Right atrium auricular region (tissue), 2 donors: ENCODE measurements around the gene ADSS1. TPM values are rescaled to one million over a fixed set of nuclear protein-coding genes. Genes with fewer than 3 reads are reported as not detected.

ENCODE experiments used
- DNase-seq: peaks from one replicate; pipeline ENCODE4 v3.0.0-alpha.2; 2019; ENCODE audit warnings: low spot score
- H3K27ac ChIP-seq, 2 donors: fragments of 200-600 bp; sonication (generic); 1 replicate in 1 of 2; 2 replicates in 1 of 2; pipeline ENCODE4 v1.5.1; 2016 to 2019
- H3K27me3 ChIP-seq, 2 donors: fragments of 200-600 bp; sonication (generic); one replicate each; pipeline versions ENCODE4 v1.5.1 to v1.6.0; 2017 to 2019
- H3K36me3 ChIP-seq: fragments of 200-600 bp; sonication (generic); one replicate; pipeline ENCODE4 v1.5.1; 2016
- H3K4me1 ChIP-seq, 2 donors: fragments of 200-600 bp; sonication (generic); one replicate each; pipeline versions ENCODE4 v1.5.1 to v1.6.0; 2017 to 2019
- H3K4me3 ChIP-seq, 2 donors: fragments of 200-600 bp; sonication (generic); 1 replicate in 1 of 2; 2 replicates in 1 of 2; pipeline ENCODE4 v1.5.1; 2017 to 2019; ENCODE audit warnings: mild to moderate bottlenecking in 1 of 2, moderate library complexity in 1 of 2
- H3K9me3 ChIP-seq, 2 donors: fragments of 200-600 bp; sonication (generic); one replicate each; pipeline ENCODE4 v1.5.1; 2019
- total RNA-seq, 2 donors: library from RNA; depleted of rRNA; stranded (reverse); fragments of >200 nt; gene quantifications; one replicate each; pipeline ENCODE4 v1.1.0, GENCODE V29; 2016
- TF ChIP-seq, protein P1 (sequence below), 2 donors: fragments of 200-600 bp; sonication (generic); IDR thresholded peaks; one replicate each; pipeline ENCODE4 v1.5.1; 2019; ENCODE audit warnings: antibody characterized with exemption in 2 of 2

The ADSS1 gene
- total RNA-seq, 2 donors from 2014 or later, result 113 to 158 TPM

DNA sequence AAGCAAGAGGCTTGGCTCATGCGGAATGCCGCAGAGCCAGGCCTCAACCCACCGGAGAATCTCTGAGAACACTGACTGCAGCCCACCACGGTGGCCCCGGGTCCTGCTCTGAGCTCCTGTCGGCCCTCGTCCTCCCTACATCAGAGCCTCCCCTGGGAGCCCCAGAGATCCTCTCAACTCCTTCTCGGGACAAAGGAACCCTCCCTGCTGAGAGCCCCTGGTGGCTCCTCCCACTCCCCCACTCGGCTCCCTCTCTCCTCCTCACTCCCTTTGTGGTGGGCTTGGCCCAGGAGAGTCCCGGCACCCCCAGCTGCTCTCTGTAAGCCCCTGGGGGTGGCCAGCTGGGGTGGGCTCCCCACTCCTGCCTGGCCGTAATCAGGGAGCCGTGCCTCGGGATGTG lies 45.7 kb upstream of the ADSS1 start:
- Histone ChIP-seq H3K4me3 (peak overlapping the region; percentile 49 to 57), H3K36me3 (no peaks in the 10 kb centered on the region), H3K27me3 (no peaks in the 10 kb centered on the region), H3K4me1 (peaks cover 0 to 65% of the 10 kb centered on the region in 2 donors), H3K27ac (peak overlapping the region; percentile 79 to 84), H3K9me3 (no peaks in the 10 kb centered on the region)
- DNase-seq, result no peak
- TF ChIP-seq, protein P1, sequence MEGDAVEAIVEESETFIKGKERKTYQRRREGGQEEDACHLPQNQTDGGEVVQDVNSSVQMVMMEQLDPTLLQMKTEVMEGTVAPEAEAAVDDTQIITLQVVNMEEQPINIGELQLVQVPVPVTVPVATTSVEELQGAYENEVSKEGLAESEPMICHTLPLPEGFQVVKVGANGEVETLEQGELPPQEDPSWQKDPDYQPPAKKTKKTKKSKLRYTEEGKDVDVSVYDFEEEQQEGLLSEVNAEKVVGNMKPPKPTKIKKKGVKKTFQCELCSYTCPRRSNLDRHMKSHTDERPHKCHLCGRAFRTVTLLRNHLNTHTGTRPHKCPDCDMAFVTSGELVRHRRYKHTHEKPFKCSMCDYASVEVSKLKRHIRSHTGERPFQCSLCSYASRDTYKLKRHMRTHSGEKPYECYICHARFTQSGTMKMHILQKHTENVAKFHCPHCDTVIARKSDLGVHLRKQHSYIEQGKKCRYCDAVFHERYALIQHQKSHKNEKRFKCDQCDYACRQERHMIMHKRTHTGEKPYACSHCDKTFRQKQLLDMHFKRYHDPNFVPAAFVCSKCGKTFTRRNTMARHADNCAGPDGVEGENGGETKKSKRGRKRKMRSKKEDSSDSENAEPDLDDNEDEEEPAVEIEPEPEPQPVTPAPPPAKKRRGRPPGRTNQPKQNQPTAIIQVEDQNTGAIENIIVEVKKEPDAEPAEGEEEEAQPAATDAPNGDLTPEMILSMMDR (IDR thresholded peaks at IDR 0.05), result no peak

DNA sequence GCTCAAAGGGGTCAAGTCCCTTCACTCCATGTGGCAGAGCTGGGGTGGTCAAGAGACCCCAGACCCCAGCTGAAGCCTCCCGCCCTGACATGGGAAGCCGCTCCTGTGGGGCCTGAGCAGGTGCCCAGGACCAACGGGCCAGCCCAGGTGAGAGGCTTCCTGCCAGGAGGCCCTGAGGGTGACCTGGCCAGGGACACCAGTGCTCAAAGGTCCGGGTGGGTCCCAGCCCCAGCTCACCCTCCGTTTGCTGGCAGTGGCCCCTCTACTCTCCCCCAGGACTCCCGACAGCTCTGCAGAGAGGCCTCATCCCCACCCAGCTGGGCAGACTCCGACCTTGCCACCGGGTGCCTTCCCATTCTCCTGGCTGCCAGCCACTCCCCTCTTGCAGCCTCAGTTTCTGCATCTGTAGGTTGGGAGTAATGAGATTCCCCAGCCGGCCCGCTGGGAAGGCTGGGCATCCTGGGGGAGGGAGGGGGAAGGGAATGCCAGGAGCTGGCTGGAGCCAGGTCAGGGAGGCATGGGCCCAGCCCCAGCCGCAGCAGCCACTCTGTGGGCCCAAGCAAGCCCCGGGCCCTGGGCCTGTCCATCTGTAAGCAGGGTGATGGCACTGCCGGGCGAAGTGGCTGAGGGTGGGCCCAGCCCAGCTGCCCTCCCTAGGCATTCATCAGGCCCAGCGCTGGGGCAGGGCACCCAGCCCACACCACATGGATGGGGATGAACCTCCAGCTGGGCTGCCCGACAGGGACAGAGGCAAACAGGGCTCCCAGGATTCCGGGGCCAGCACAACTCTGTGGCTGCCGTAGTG lies 44.9 kb upstream of the ADSS1 start:
- H3K4me3 ChIP-seq, result no peak overlapping the region
- no peaks in the 10 kb centered on the region for H3K36me3 ChIP-seq
- peak overlapping the region; percentile 79 to 84 for H3K27ac ChIP-seq
- no peaks in the 10 kb centered on the region for H3K9me3 ChIP-seq
- DNase-seq, result no peak
- H3K4me1 ChIP-seq, result peaks cover 0 to 65% of the 10 kb centered on the region in 2 donors
- TF ChIP-seq, protein P1 (IDR thresholded peaks at IDR 0.05), result no peak
- H3K27me3 ChIP-seq, result no peaks in the 10 kb centered on the region

DNA sequence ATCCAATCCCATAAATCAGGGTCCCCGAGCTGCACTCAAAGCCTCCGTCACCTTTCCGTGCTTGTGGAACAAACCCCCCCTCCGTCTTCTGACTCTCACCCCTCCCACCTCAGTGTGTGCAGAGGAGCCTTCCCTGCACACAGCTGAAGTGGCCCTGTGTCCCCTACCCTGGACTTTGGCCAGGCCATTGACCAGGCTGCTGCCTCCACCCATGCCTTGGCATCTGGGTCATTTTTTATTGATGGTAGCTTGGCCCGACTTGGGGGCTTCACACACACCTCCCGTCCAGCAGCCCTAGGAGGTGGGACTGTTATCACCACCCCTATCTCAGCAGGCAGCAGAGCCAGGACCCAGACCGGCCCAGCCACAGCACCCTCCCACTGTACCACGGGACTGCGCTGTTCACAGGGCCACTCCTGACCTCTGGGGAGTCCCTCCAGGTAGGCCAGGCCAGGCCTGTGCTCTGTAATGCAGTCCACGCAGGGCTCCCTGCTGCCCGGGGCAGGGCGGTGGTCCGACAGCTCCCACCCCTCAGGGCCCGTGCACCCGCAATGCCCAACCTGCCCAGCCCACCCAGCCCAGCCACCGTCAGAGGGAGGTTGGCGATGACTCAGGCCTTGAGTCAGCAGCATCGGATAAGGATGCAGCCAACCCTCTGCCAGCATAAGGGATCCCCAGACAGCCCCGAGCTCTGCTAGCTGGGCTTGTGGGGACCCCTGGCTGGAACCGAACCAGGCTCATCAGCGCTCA lies 43.8 kb upstream of the ADSS1 start:
- Histone ChIP-seq H3K36me3 (no peaks in the 10 kb centered on the region), H3K9me3 (no peaks in the 10 kb centered on the region), H3K27me3 (no peaks in the 10 kb centered on the region), H3K4me3 (no peak overlapping the region), H3K27ac (peak overlapping the region; percentile 73 to 84), H3K4me1 (peaks cover 0 to 65% of the 10 kb centered on the region in 2 donors)
- TF ChIP-seq, protein P1 (IDR thresholded peaks at IDR 0.05), result no peak
- DNase-seq, result no peak

DNA sequence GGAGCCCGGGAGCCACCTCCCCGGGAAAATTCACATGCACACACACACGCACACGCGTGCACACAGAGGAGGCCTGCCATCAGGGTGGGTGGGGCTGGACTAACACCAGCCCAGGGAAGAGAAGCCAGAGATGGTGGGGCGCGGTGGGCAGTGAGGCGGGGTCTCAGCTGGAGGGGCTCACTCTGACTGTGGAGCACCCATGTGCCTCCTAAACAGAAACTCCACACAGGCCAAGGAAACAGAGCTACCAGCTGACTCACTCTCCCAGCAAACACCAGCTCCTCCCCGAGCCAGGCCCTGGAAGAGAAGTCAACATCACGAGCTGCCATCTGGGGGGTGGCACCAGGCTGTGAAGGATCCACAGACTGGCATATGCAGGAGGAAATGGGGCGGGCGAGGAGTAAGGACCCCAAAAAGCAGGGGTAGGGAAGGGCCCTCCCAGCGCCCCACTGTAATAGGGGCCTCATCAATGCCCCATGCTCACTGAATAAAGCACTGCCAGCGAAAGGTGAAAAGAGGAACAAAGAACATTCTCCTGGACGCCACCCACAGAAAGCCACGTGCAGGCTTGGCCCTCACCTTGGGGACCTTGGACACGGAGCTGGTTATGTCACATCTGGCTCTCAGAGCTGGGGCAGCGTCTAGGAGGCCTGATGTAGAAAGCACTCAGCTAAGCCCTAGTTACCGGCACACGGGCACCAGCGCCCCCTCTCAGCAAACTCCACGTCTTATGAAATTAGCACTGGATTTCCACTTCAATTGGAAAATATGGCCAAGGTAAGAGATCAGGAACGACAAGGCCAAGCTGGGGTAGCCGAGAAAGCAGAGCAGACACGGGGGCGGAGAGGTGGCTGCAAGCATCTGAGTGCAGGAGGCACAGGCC lies 43.0 kb upstream of the ADSS1 start:
- Histone ChIP-seq H3K4me3 (peak overlapping the region in 1 of 2 donors; percentile 34), H3K9me3 (no peaks in the 10 kb centered on the region), H3K27me3 (no peaks in the 10 kb centered on the region), H3K4me1 (peaks cover 0 to 65% of the 10 kb centered on the region in 2 donors), H3K36me3 (no peaks in the 10 kb centered on the region), H3K27ac (peak overlapping the region; percentile 73 to 84)
- TF ChIP-seq, protein P1 (IDR thresholded peaks at IDR 0.05), result peak in 1 of 2 donors; percentile 22
- DNase-seq, result no peak

DNA sequence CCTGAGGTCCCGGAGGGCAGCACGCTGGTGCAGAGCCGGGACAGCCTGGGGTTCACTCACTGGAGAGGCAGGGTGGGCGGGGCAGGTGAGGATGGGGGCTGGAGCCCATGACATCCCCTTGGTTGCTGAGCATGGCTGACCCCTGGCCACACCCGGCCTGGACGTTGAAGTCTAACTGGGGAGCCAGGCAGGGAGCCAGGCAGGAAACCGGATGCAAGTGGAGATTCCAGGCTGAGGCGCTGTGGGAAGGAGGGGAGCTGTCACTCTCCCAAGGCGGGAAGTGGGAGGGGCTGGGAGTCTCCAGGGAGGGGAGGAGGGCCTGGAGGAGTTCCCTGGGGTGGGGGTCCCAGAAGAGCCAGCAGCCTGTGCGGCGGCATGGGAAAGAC lies 42.3 kb upstream of the ADSS1 start:
- Histone ChIP-seq H3K4me3 (peak overlapping the region in 1 of 2 donors; percentile 34), H3K9me3 (no peaks in the 10 kb centered on the region), H3K27ac (peak overlapping the region; percentile 73 to 84), H3K36me3 (no peaks in the 10 kb centered on the region), H3K4me1 (peaks cover 0 to 65% of the 10 kb centered on the region in 2 donors), H3K27me3 (no peaks in the 10 kb centered on the region)
- TF ChIP-seq, protein P1 (IDR thresholded peaks at IDR 0.05), result no peak
- DNase-seq, result peak; percentile 88
